Measurements from ENCODE around the gene LIAS. TPM values are rescaled to one million over a fixed set of nuclear protein-coding genes. Genes with fewer than 3 reads are reported as not detected.

Gene LIAS
- total RNA-seq, 3 donors from 2014 or later = 10.6 to 17.9 (median 13.1) TPM

DNA sequence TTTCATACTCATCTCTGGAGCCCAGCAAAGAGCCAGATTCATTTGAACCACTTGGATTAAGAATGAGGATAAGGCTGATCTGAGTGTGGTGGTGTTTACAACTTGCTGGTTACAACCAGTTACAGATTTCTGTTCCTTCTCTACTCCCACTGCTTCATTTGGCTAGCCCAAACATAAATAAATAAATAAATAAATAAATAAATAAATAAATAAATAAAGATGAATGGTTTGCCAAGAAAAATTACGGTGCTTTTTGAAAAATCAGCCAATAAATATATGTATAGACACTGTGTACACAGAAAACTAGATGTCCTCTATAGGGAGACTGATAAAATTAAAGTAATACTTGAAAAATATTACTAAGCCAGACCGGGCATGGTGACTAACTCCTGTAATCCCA is 17.3 kb upstream of the LIAS start:
- no peaks in the 10 kb centered on the region for H3K36me3 ChIP-seq
- no peak overlapping the region for H3K27ac ChIP-seq
- intact Hi-C loops (cut with DNase I; ENCODE audit: low total_unique reads) = no loop called here
- TF ChIP-seq, protein P1, sequence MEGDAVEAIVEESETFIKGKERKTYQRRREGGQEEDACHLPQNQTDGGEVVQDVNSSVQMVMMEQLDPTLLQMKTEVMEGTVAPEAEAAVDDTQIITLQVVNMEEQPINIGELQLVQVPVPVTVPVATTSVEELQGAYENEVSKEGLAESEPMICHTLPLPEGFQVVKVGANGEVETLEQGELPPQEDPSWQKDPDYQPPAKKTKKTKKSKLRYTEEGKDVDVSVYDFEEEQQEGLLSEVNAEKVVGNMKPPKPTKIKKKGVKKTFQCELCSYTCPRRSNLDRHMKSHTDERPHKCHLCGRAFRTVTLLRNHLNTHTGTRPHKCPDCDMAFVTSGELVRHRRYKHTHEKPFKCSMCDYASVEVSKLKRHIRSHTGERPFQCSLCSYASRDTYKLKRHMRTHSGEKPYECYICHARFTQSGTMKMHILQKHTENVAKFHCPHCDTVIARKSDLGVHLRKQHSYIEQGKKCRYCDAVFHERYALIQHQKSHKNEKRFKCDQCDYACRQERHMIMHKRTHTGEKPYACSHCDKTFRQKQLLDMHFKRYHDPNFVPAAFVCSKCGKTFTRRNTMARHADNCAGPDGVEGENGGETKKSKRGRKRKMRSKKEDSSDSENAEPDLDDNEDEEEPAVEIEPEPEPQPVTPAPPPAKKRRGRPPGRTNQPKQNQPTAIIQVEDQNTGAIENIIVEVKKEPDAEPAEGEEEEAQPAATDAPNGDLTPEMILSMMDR (IDR thresholded peaks at IDR 0.05) = no peak
- TF ChIP-seq POLR2A (IDR thresholded peaks at IDR 0.05) (no peak), POLR2AphosphoS5 (IDR thresholded peaks at IDR 0.05) (no peak)
- H3K9me3 ChIP-seq = no peaks in the 10 kb centered on the region
- H3K4me1 ChIP-seq = no peaks in the 10 kb centered on the region
- no peak overlapping the region for H3K4me3 ChIP-seq
- no peaks in the 10 kb centered on the region for H3K27me3 ChIP-seq
- no peak for DNase-seq (ENCODE audit: low spot score in 2 of 2)

DNA sequence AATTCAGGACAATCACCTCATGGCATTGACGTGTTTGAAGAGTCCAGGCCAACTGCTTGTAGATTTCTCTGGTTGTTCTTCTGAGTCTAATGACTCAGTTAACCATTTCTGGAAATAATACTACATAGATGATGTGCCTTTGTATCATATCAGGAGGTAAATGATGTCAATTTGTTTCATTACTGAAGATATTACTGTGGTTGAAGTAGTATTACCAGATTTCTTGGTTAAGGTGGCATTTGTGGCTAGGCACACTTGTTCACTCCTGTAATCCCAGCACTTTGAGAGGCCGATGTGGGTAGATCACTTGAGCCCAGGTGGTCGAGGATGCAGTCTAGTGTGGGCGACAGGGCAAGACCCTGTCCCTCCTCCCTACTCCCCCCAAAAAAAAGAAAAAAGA is 15.9 kb upstream of the LIAS start:
- Histone ChIP-seq H3K27ac (no peak overlapping the region), H3K4me1 (no peaks in the 10 kb centered on the region), H3K27me3 (no peaks in the 10 kb centered on the region), H3K4me3 (no peak overlapping the region), H3K36me3 (no peaks in the 10 kb centered on the region), H3K9me3 (no peaks in the 10 kb centered on the region)
- intact Hi-C loops (cut with DNase I; ENCODE audit: low total_unique reads) = no loop called here
- DNase-seq (ENCODE audit: low spot score in 2 of 2) = no peak
- TF ChIP-seq, protein P1 (IDR thresholded peaks at IDR 0.05) = no peak
- TF ChIP-seq POLR2AphosphoS5 (IDR thresholded peaks at IDR 0.05) (no peak), POLR2A (IDR thresholded peaks at IDR 0.05) (no peak)

DNA sequence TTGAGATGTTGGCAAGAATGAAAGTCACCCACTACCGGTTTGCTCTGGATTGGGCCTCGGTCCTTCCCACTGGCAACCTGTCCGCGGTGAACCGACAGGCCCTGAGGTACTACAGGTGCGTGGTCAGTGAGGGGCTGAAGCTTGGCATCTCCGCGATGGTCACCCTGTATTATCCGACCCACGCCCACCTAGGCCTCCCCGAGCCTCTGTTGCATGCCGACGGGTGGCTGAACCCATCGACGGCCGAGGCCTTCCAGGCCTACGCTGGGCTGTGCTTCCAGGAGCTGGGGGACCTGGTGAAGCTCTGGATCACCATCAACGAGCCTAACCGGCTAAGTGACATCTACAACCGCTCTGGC is 12.4 kb upstream of the LIAS start:
- Histone ChIP-seq H3K9me3 (no peaks in the 10 kb centered on the region), H3K27ac (peak overlapping the region; percentile 3 to 30), H3K27me3 (no peaks in the 10 kb centered on the region), H3K36me3 (no peaks in the 10 kb centered on the region), H3K4me1 (no peaks in the 10 kb centered on the region), H3K4me3 (peak overlapping the region; percentile 39 to 73 (median 49))
- TF ChIP-seq, protein P1 (IDR thresholded peaks at IDR 0.05) = no peak
- TF ChIP-seq POLR2AphosphoS5 (IDR thresholded peaks at IDR 0.05) (no peak), POLR2A (IDR thresholded peaks at IDR 0.05) (no peak)
- intact Hi-C loops (cut with DNase I; ENCODE audit: low total_unique reads) = no loop called here
- DNase-seq (ENCODE audit: low spot score in 2 of 2) = no peak

DNA sequence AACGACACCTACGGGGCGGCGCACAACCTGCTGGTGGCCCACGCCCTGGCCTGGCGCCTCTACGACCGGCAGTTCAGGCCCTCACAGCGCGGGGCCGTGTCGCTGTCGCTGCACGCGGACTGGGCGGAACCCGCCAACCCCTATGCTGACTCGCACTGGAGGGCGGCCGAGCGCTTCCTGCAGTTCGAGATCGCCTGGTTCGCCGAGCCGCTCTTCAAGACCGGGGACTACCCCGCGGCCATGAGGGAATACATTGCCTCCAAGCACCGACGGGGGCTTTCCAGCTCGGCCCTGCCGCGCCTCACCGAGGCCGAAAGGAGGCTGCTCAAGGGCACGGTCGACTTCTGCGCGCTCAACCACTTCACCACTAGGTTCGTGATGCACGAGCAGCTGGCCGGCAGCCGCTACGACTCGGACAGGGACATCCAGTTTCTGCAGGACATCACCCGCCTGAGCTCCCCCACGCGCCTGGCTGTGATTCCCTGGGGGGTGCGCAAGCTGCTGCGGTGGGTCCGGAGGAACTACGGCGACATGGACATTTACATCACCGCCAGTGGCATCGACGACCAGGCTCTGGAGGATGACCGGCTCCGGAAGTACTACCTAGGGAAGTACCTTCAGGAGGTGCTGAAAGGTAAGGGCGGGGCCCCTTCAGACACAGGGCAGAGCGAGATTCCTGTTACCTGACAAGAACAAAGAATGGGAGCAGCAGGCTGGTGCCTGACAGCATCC is 11.8 kb upstream of the LIAS start:
- no peaks in the 10 kb centered on the region for H3K9me3 ChIP-seq
- peak overlapping the region; percentile 39 to 73 (median 49) for H3K4me3 ChIP-seq
- TF ChIP-seq POLR2AphosphoS5 (IDR thresholded peaks at IDR 0.05) (no peak), POLR2A (IDR thresholded peaks at IDR 0.05) (no peak)
- TF ChIP-seq, protein P1 (IDR thresholded peaks at IDR 0.05) = peak in 2 of 3 donors; percentile 17 to 27
- no peaks in the 10 kb centered on the region for H3K4me1 ChIP-seq
- no peaks in the 10 kb centered on the region for H3K36me3 ChIP-seq
- peak; percentile 29 to 75 for DNase-seq (ENCODE audit: low spot score in 2 of 2)
- intact Hi-C loops (cut with DNase I; ENCODE audit: low total_unique reads) = no loop called here
- peak overlapping the region; percentile 3 to 30 for H3K27ac ChIP-seq
- H3K27me3 ChIP-seq = no peaks in the 10 kb centered on the region

DNA sequence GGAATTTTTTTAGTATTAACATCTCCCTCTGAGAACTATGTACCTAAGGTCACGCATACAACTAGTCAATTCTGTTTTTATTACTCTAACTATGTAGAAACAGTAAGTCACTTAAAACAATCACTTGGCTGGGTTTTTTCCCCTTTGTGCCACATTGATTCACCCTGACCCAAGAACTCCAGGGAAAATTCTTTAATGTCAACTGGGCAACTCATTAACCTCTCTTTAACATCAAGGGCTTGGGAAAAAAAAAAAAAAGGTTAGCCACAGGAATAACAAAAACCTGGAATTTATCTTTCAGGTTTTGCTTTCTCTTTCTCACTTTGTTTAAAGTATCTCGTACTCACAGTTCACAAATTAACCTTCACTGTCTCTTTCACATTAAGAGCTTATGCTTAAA is 8.2 kb upstream of the LIAS start:
- no peaks in the 10 kb centered on the region for H3K27me3 ChIP-seq
- intact Hi-C loops (cut with DNase I; ENCODE audit: low total_unique reads) = no loop called here
- H3K9me3 ChIP-seq = no peaks in the 10 kb centered on the region
- H3K36me3 ChIP-seq = no peaks in the 10 kb centered on the region
- H3K27ac ChIP-seq = no peak overlapping the region
- no peak for DNase-seq (ENCODE audit: low spot score in 2 of 2)
- H3K4me1 ChIP-seq = no peaks in the 10 kb centered on the region
- TF ChIP-seq POLR2AphosphoS5 (IDR thresholded peaks at IDR 0.05) (no peak), POLR2A (IDR thresholded peaks at IDR 0.05) (no peak)
- TF ChIP-seq, protein P1 (IDR thresholded peaks at IDR 0.05) = no peak
- no peak overlapping the region for H3K4me3 ChIP-seq
